Amniotic epithelial cell (primary cell): Measurements from ENCODE around the gene FOXO6.

Experiments used
- DNase-seq: peaks from one replicate; pipeline ENCODE4 v3.0.0-alpha.2; 2010; ENCODE audit warnings: low read depth

FOXO6 gene

GRCh38 chr1:41351262-41352151 is 9.7 kb upstream of the FOXO6 start:
- DNase-seq, result no peak

GRCh38 chr1:41353744-41354143 is 7.5 kb upstream of the FOXO6 start:
- DNase-seq, result peak; percentile 68

- DNase-seq, result no peak
Observed at GRCh38 chr1:41354956-41355355, 6.3 kb upstream of the FOXO6 start.

- no peak for DNase-seq
Observed at GRCh38 chr1:41355356-41355755, 5.9 kb upstream of the FOXO6 start.

GRCh38 chr1:41355761-41356160 is 5.5 kb upstream of the FOXO6 start:
- DNase-seq, result no peak

GRCh38 chr1:41356752-41357151 is 4.5 kb upstream of the FOXO6 start:
- no peak for DNase-seq

- peak; percentile 67 for DNase-seq
Observed at GRCh38 chr1:41357451-41358101, 3.7 kb upstream of the FOXO6 start.

- no peak for DNase-seq
Observed at GRCh38 chr1:41358131-41359021, 2.9 kb upstream of the FOXO6 start.

- peak; percentile 55 for DNase-seq
Observed at GRCh38 chr1:41359211-41360073, 1.8 kb upstream of the FOXO6 start.

GRCh38 chr1:41360074-41360785 is 1.0 kb upstream of the FOXO6 start:
- DNase-seq, result no peak

- DNase-seq, result no peak
Observed at GRCh38 chr1:41361495-41362356, 492 bp downstream of the FOXO6 start.

GRCh38 chr1:41362357-41362721 is 1.1 kb downstream of the FOXO6 start:
- no peak for DNase-seq

- no peak for DNase-seq
Observed at GRCh38 chr1:41362749-41363590, 1.7 kb downstream of the FOXO6 start.

GRCh38 chr1:41363591-41364320 is 2.5 kb downstream of the FOXO6 start:
- no peak for DNase-seq

- no peak for DNase-seq
Observed at GRCh38 chr1:41364442-41365319, 3.4 kb downstream of the FOXO6 start.

- no peak for DNase-seq
Observed at GRCh38 chr1:41365320-41365633, 4.0 kb downstream of the FOXO6 start.

- DNase-seq, result no peak
Observed at GRCh38 chr1:41365772-41366454, 4.7 kb downstream of the FOXO6 start.
